Mammary epithelial cell (primary cell): Measurements from ENCODE around the gene C19orf85.

Experiments used
- EZH2 ChIP-seq: IDR thresholded peaks from 2 replicates; pipeline ENCODE4 v1.6.1; 2012; ENCODE audit warnings: low read length, inconsistent platforms, borderline replicate concordance
- TF ChIP-seq, protein P1 (sequence below), 2 donors: IDR thresholded peaks in 1 of 2; conservative IDR thresholded peaks in 1 of 2; 2 replicates each; pipeline ENCODE4 v1.5.1; 2011 to 2012; ENCODE audit warnings: inconsistent platforms in 2 of 2, low read length in 2 of 2, mild to moderate bottlenecking in 2 of 2, control low read depth in 1 of 2, low read depth in 1 of 2; ENCODE audit not compliant: insufficient read depth in 1 of 2; ENCODE audit errors: extremely low read depth in 1 of 2

- no peak for TF ChIP-seq EZH2
- TF ChIP-seq, protein P1, sequence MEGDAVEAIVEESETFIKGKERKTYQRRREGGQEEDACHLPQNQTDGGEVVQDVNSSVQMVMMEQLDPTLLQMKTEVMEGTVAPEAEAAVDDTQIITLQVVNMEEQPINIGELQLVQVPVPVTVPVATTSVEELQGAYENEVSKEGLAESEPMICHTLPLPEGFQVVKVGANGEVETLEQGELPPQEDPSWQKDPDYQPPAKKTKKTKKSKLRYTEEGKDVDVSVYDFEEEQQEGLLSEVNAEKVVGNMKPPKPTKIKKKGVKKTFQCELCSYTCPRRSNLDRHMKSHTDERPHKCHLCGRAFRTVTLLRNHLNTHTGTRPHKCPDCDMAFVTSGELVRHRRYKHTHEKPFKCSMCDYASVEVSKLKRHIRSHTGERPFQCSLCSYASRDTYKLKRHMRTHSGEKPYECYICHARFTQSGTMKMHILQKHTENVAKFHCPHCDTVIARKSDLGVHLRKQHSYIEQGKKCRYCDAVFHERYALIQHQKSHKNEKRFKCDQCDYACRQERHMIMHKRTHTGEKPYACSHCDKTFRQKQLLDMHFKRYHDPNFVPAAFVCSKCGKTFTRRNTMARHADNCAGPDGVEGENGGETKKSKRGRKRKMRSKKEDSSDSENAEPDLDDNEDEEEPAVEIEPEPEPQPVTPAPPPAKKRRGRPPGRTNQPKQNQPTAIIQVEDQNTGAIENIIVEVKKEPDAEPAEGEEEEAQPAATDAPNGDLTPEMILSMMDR (conservative IDR thresholded peaks at IDR 0.05 in 1 of 2, IDR thresholded peaks at IDR 0.05 in 1 of 2; ENCODE audit: extremely low read depth in 1 of 2, insufficient read depth in 1 of 2, low read depth in 1 of 2, low read length in 2 of 2), result no peak
Observed at GRCh38 chr19:55459950-55460657, 4.4 kb downstream of the C19orf85 start.
